Chondrocyte (in vitro differentiated cells): ENCODE data around the gene SMIM24. TPM values are rescaled to one million over a fixed set of nuclear protein-coding genes. Genes with fewer than 3 reads are reported as not detected.
A peak's percentile ranks its signal among the peaks of the same experiment; 100 is the strongest.
"Not testable (repeated sequence)": the region's sequence is repeated elsewhere in the genome, so short reads cannot be mapped to it uniquely, and the experiment has no call there.

Experiments used
- DNase-seq: peaks from one replicate; pipeline ENCODE4 v3.0.0; 2021; ENCODE audit warnings: mixed read lengths, low spot score
- H3K27ac Mint-ChIP-seq: one replicate; pipeline ENCODE4 v1.8.0; 2021; ENCODE audit warnings: mild to moderate bottlenecking, moderate library complexity, mixed read lengths; ENCODE audit not compliant: unreplicated experiment
- H3K27me3 Mint-ChIP-seq: 2 replicates; pipeline ENCODE4 v1.8.0; 2021; ENCODE audit warnings: low read depth, mixed read lengths
- H3K36me3 Mint-ChIP-seq: 2 replicates; pipeline ENCODE4 v1.8.0; 2021; ENCODE audit warnings: low read depth, mixed read lengths
- H3K4me1 Mint-ChIP-seq: 2 replicates; pipeline ENCODE4 v1.8.0; 2021; ENCODE audit warnings: low read depth, mild to moderate bottlenecking, mixed read lengths
- H3K4me3 Mint-ChIP-seq: one replicate; pipeline ENCODE4 v1.8.0; 2021; ENCODE audit warnings: mild to moderate bottlenecking, moderate library complexity, mixed read lengths; ENCODE audit not compliant: unreplicated experiment
- H3K9me3 Mint-ChIP-seq: 2 replicates; pipeline ENCODE4 v1.8.0; 2021; ENCODE audit warnings: low read depth, mixed read lengths
- CTCF ChIP-seq: fragments of 200-600 bp; sonication (generic); IDR thresholded peaks from 2 replicates; pipeline ENCODE4 v1.5.0; 2021; ENCODE audit warnings: antibody characterized with exemption, mild to moderate bottlenecking, moderate library complexity
- total RNA-seq: library from RNA; stranded (reverse); gene quantifications from 3 replicates; pipeline ENCODE4 v1.2.1, GENCODE V29; 2021

The SMIM24 gene
- total RNA-seq, 1 donor from 2014 or later, result not detected

GRCh38 chr19:3448616-3449334 lies 31.6 kb downstream of the SMIM24 start:
- Mint-ChIP-seq H3K27ac (no peak overlapping the region), H3K27me3 (no peaks in the 10 kb centered on the region), H3K36me3 (peaks cover 15% of the 10 kb centered on the region), H3K4me3 (no peak overlapping the region), H3K4me1 (peaks cover 21% of the 10 kb centered on the region), H3K9me3 (no peaks in the 10 kb centered on the region)
- TF ChIP-seq CTCF, result no peak
- DNase-seq, result no peak

GRCh38 chr19:3446657-3447056 lies 33.7 kb downstream of the SMIM24 start:
- not testable (repeated sequence) for H3K4me3 Mint-ChIP-seq, H3K27ac Mint-ChIP-seq, H3K9me3 Mint-ChIP-seq, DNase-seq, H3K27me3 Mint-ChIP-seq
- H3K36me3 Mint-ChIP-seq, result peaks cover 12% of the 10 kb centered on the region
- peaks cover 29% of the 10 kb centered on the region for H3K4me1 Mint-ChIP-seq

GRCh38 chr19:3444695-3445234 lies 35.6 kb downstream of the SMIM24 start:
- Mint-ChIP-seq H3K36me3 (peaks cover 4% of the 10 kb centered on the region), H3K9me3 (no peaks in the 10 kb centered on the region), H3K4me3 (no peak overlapping the region), H3K27me3 (no peaks in the 10 kb centered on the region), H3K4me1 (peaks cover 16% of the 10 kb centered on the region), H3K27ac (no peak overlapping the region)
- no peak for TF ChIP-seq CTCF
- no peak for DNase-seq

- H3K27me3 Mint-ChIP-seq, result no peaks in the 10 kb centered on the region
- DNase-seq, result no peak
Observed at GRCh38 chr19:3443840-3444694, 36.3 kb downstream of the SMIM24 start.

GRCh38 chr19:3442487-3443071 lies 37.7 kb downstream of the SMIM24 start:
- H3K9me3 Mint-ChIP-seq, result no peaks in the 10 kb centered on the region
- no peak for TF ChIP-seq CTCF
- no peak overlapping the region for H3K4me3 Mint-ChIP-seq
- H3K36me3 Mint-ChIP-seq, result peaks cover 7% of the 10 kb centered on the region
- no peaks in the 10 kb centered on the region for H3K27me3 Mint-ChIP-seq
- no peak overlapping the region for H3K27ac Mint-ChIP-seq
- peaks cover 16% of the 10 kb centered on the region for H3K4me1 Mint-ChIP-seq
- DNase-seq, result no peak

More at GRCh38 chr19:3443840-3444694, 36.3 kb downstream of the SMIM24 start:
- Mint-ChIP-seq H3K27ac (peak overlapping the region; percentile 62), H3K9me3 (no peaks in the 10 kb centered on the region), H3K4me3 (no peak overlapping the region), H3K36me3 (peaks cover 4% of the 10 kb centered on the region), H3K4me1 (peaks cover 16% of the 10 kb centered on the region)
- no peak for TF ChIP-seq CTCF
